DMS79 treated with DMSO at 0.1 percent for 48 hours (cell line): ENCODE data around the gene LSM6.

ENCODE experiments used
- DNase-seq: peaks from one replicate; lab custom pipeline; 2025; lab: John Stamatoyannopoulos, UW

Gene LSM6

GRCh38 chr4:146186596-146186995, 11.1 kb downstream of the LSM6 start:
- DNase-seq: no peak

- no peak for DNase-seq
Observed at GRCh38 chr4:146190456-146190855, 14.9 kb downstream of the LSM6 start.

GRCh38 chr4:146191766-146192458, 16.4 kb downstream of the LSM6 start:
- DNase-seq: no peak

GRCh38 chr4:146193628-146194027, 18.1 kb downstream of the LSM6 start:
- no peak for DNase-seq

- DNase-seq: no peak
Observed at GRCh38 chr4:146194212-146194611, 18.7 kb downstream of the LSM6 start.

- DNase-seq: no peak
Observed at GRCh38 chr4:146202665-146203064, 27.1 kb downstream of the LSM6 start.

GRCh38 chr4:146207410-146207809, 31.9 kb downstream of the LSM6 start:
- no peak for DNase-seq

- no peak for DNase-seq
Observed at GRCh38 chr4:146210890-146211289, 35.4 kb downstream of the LSM6 start.

GRCh38 chr4:146211440-146211839, 35.9 kb downstream of the LSM6 start:
- DNase-seq: no peak

- DNase-seq: no peak
Observed at GRCh38 chr4:146212781-146213180, 37.3 kb downstream of the LSM6 start.

GRCh38 chr4:146214238-146214637, 38.7 kb downstream of the LSM6 start, which contains the start of gene REELD1:
REELD1 (plus strand) TSS chr4:146214538; CDS start chr4:146216953, 2,415 bp downstream.
- no peak for DNase-seq

GRCh38 chr4:146222313-146222712, 46.8 kb downstream of the LSM6 start:
- DNase-seq: no peak

- DNase-seq: no peak
Observed at GRCh38 chr4:146224326-146224966, 48.9 kb downstream of the LSM6 start.

- DNase-seq: no peak
Observed at GRCh38 chr4:146229406-146229805, 53.9 kb downstream of the LSM6 start.

GRCh38 chr4:146232131-146232722, 56.7 kb downstream of the LSM6 start:
- DNase-seq: no peak

GRCh38 chr4:146235654-146236177, 60.2 kb downstream of the LSM6 start:
- no peak for DNase-seq

- DNase-seq: no peak
Observed at GRCh38 chr4:146236216-146236615, 60.7 kb downstream of the LSM6 start.

GRCh38 chr4:146237092-146237491, 61.6 kb downstream of the LSM6 start:
- no peak for DNase-seq

- no peak for DNase-seq
Observed at GRCh38 chr4:146238107-146238506, 62.6 kb downstream of the LSM6 start.
